GM21717 (cell line): Measurements from ENCODE around the gene SALL3.

Experiments
- ATAC-seq: cut with Tn5 transposase; IDR thresholded peaks from one replicate; pipeline ENCODE4 v1.9.1; 2021; ENCODE audit warnings: mild to moderate bottlenecking, moderate library complexity; ENCODE audit not compliant: unreplicated experiment

SALL3 gene

GRCh38 chr18:78980279-78980771 lies 707 bp downstream of the SALL3 start:
- ATAC-seq = no peak

- no peak for ATAC-seq
Measured at GRCh38 chr18:78980777-78981380, 1.3 kb downstream of the SALL3 start.

DNA sequence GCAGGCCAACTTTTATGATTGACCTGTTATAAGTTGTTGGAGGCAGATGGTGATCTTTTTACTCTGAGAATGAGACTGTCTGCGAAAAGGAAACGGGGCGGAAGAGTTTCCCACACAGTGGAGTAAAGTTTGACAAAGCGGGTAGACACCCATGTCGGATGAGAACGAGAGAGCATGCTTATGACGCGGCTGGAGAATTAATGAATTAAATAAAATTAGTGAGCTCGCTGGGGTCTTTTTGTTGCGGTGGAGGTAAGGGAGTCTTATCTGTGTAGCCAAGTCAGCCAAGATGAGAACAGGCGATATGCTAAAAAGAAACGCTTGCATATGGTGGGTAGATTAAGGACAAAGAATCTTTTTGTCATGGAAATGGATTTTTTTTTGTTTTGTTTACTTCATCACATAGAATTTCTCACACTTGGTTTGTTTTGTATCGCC lies 1.8 kb downstream of the SALL3 start:
- ATAC-seq = no peak

GRCh38 chr18:78981989-78982620 lies 2.5 kb downstream of the SALL3 start:
- no peak for ATAC-seq

DNA sequence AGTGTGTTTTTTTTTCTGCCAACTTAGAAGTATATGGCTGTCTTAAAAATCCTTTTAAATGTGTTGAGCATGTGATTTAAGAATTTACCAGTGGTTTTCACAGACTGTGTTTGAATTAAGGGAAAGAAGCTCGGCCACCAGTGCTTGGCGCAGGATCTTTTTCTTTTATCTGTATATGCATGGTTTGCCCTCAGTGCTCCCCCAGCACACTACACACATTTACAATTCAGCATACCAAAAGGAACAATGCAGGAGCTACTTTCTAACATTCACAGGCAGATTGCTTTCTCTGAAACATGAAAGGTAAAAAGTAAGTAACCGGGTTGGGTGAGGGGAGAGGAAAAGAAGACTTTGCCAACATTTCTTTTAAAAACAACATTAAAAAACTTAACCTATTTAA lies 3.9 kb downstream of the SALL3 start:
- ATAC-seq = no peak

DNA sequence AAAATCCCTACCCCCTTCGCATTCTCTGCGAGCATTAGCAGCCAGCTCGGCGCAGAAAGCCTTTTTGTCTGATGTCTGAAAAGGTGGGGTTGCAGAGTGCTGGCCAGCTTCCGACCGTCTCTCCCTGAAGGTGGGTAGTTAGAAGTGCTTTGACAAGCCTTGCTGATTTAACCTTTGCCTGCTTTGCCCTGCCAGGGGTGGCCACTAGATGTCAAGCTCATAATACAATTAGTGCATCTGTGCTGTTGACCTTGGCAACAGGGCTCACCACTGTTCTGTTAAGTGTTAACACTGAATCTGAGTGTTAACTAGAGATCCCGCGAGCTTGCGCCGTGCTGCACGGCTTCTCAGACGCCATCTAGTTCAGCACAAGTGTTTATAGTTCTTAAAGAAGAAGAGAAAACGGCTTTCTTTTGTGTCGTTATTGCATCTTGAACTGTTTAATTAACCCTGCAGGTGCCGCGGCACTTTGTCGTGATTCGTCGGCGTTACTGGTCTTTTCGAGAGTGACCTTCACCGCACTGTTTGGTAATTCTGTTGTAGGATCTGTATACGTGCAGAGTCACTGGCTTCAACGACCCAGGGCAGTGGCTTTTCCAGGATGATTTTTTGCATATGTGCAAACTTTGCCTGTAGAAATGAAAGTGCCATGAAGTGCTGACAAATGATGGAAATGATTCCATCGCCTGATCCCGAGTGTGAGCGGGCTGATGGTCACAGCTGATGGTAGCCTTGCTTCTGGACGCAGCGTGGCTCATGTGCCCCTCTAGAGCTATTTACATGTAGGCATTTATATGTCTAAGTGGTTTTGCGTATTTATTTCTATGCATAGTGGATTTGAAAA lies 5.5 kb downstream of the SALL3 start:
- ATAC-seq = peak; percentile 47

DNA sequence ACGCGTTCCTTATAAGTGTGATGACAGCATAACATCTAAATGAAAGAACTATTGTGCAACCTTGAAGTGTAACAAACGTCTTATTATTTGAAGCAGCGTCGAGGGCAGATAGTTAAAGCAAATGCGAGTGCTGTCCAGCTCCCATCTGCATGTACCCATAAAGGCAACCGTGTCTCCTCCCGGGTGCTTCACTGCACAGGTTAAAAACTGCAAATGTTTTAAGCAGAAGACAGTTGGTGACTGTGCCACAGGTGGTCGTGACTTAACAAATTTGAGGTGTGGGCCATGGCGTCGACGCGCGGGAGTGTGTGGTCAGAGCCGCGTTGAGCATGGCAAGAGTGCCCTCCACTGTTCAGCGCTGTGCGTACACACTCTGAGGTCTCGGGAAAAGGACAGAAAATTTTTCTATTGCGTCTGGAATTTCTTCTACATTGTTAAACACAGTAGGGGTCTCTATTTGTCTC lies 6.4 kb downstream of the SALL3 start:
- no peak for ATAC-seq

DNA sequence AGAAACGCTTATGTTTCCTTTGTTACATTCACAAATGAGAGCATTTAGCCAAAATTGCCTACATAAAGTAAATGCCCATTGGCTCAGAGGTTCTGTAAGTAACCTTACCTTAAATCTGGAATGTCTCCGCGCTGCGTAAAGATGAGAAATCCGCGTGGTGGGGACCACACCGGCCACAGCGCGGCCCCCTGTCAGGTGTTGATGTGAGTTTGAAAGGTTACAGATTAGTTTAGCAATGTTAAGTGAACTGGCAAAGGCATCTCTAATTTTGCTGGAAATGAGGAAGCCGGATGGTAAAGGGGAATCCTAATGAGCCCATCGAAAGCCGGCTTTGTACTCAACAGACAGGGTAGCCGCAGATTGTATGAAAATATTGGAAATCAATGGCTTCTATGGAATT lies 11.8 kb downstream of the SALL3 start:
- no peak for ATAC-seq

GRCh38 chr18:78992041-78993011 lies 12.7 kb downstream of the SALL3 start:
- no peak for ATAC-seq

DNA sequence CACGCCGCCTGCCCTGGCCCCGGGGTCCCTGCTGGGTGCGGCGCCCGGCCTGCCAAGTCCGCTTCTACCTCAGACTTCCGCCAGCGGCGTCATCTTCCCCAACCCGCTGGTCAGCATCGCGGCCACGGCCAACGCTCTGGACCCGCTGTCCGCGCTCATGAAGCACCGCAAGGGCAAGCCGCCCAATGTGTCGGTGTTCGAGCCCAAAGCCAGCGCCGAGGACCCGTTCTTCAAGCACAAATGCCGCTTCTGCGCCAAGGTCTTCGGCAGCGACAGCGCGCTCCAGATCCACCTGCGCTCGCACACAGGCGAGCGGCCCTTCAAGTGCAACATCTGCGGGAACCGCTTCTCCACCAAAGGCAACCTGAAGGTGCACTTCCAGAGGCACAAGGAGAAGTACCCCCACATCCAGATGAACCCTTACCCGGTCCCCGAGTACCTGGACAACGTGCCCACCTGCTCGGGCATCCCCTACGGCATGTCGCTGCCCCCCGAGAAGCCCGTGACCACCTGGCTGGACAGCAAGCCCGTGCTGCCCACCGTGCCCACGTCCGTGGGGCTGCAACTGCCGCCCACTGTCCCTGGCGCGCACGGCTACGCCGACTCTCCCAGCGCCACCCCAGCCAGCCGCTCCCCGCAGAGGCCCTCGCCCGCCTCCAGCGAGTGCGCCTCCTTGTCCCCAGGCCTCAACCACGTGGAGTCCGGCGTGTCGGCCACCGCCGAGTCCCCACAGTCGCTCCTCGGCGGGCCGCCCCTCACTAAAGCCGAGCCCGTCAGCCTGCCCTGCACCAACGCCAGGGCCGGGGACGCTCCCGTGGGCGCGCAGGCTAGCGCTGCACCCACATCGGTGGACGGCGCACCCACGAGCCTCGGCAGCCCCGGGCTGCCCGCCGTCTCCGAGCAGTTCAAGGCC lies 13.7 kb downstream of the SALL3 start:
- no peak for ATAC-seq

GRCh38 chr18:78994000-78994399 lies 14.4 kb downstream of the SALL3 start:
- ATAC-seq = no peak

DNA sequence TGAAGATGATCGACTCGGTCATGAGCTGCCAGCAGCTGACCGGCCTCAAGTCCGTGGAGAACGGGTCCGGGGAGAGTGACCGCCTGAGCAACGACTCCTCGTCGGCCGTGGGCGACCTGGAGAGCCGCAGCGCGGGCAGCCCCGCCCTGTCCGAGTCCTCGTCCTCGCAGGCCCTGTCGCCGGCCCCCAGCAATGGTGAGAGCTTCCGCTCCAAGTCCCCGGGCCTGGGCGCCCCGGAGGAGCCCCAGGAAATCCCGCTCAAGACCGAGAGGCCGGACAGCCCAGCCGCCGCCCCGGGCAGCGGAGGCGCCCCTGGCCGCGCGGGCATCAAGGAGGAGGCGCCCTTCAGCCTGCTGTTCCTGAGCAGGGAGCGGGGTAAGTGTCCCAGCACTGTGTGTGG lies 14.9 kb downstream of the SALL3 start:
- no peak for ATAC-seq

- no peak for ATAC-seq
Measured at GRCh38 chr18:78994977-78995582, 15.5 kb downstream of the SALL3 start.

DNA sequence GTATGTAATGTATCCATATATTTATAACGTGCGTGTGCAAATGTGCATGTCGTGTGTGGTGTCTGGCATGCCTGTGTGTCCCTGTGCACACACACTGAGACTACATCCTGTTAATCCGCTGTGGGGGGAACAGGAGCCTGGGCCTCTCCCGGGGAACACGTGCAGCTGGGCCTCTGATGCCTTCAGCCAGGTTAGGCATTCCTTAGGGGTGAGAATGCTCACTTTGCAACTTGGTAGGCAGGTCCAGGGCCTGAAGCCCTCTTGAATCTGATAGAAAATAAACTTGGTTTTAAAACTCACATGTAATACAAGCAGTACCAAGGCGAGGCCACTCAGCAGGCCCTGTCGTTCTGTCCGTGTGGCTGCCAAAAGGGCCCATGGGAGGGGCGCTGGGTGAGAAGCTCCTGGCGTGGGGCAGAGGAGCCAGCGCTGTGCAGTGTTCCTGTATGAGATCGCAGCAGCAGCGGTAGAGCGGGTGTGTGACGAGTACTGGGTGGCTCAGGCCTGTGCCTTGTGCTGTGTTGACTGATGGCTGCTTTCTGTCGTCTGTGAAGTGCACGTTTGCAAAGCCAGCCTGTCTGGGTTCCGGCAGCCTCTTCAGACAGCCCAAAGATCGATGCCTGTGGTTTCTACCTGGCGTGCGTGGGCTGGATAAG lies 16.2 kb downstream of the SALL3 start:
- no peak for ATAC-seq

DNA sequence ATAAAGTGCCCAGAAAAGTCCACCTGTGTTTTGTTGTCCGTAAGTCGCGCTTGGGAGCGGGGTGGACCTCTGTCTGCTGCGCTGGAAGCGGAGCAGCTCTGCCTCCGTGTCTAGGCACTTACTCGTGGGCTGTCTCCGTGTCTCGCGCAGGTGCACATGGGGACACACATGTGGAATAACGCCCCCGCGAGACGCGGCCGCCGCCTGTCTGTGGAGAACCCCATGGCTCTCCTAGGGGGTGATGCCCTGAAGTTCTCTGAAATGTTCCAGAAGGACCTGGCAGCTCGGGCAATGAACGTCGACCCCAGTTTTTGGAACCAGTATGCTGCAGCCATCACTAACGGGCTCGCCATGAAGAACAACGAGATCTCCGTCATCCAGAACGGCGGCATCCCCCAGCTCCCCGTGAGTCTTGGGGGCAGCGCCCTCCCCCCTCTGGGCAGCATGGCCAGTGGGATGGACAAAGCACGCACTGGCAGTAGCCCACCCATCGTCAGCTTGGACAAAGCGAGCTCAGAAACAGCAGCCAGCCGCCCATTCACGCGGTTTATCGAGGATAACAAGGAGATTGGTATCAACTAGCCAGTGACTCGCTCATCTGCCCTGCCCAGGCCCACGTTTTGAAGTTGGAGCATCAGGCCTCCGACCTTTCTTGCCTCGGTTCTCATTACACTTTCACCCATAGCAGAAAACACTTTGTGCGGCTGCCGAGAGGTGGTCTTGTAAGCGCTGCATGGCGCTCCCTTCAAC lies 17.3 kb downstream of the SALL3 start:
- ATAC-seq = no peak

DNA sequence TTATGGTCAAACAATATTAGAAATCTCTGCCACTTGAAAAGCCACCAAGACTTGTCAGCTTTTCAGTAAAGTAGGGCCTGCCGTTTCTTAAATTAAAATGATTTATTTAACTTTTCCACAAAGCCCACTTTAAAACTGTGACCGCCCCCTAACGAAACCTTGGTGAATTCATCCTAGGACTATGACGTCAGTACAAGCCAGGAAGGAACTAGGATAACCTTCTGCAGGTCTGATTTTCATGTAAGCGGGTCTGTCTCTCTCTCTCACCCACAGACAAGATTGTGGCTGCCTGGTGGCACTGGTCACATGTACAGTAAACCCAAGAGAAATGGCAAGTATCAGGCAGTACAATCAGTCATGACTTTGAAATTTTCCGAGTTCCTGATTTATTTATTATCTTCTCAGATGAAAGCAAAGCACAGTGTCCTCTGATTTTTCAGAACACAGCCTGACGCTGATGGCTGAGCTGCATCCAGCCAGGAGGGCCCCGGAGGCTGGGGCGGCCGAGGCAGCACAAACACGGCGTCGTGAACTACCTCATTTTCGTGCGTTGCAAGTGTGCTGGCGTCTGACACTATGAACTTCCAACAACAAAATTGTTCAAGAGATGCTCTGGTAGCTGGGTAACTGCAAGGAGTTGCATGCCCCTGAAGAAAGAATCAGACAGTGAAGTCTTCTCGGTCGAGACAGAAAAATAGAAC lies 18.9 kb downstream of the SALL3 start:
- ATAC-seq = no peak

- no peak for ATAC-seq
Measured at GRCh38 chr18:78999939-79000338, 20.3 kb downstream of the SALL3 start.
